K562 (cell line): Measurements from ENCODE around the gene TFAP2D. TPM values are rescaled to one million over a fixed set of nuclear protein-coding genes. Genes with fewer than 3 reads are reported as not detected.
A peak's percentile ranks its signal among the peaks of the same experiment; 100 is the strongest.

Source experiments
- ATAC-seq: fragments of 200-7000 bp; cut with Tn5 transposase; 3 replicates; pipeline ENCODE4 v1.9.1; 2020; ENCODE audit warnings: moderate library complexity
- BruUV-seq: library from RNA; stranded (reverse); fragments of 400-500 nt; replicated peaks from 2 replicates; lab custom pipeline; 2021; lab: Mats Ljungman, UMichigan
- CTCF ChIA-PET: fragments of 300-600 bp; formaldehyde crosslinking; extraction: SDS; loops from one replicate; lab custom pipeline; 2021; ENCODE audit warnings: low intra/inter-chr PET ratio; lab: Yijun Ruan, JAX
- POLR2A ChIA-PET: fragments of 300-600, 350-650 bp; sonication (Branson Sonifier 250); formaldehyde crosslinking; extraction: SDS; loops from one replicate; lab custom pipeline; 2021; ENCODE audit warnings: antibody characterized with exemption, inconsistent platforms; lab: Yijun Ruan, JAX
- DNase-seq, 4 experiments: peaks; one replicate each; pipeline versions ENCODE4 v3.0.0 to v3.0.0-alpha.2; 2011 to 2018; ENCODE audit warnings: low spot score in 3 of 4, mixed read lengths in 3 of 4; ENCODE audit errors: extremely low read depth in 1 of 4
- FAIRE-seq: peaks from 2 replicates; lab custom pipeline; 2011; peaks lifted over from hg19 to GRCh38; lab: Jason Lieb, UNC
- H2AFZ ChIP-seq: 2 replicates; pipeline ENCODE4 v1.6.0; 2011; ENCODE audit warnings: low read depth, low read length, control low read depth, inconsistent platforms
- H3K27ac ChIP-seq: fragments of 200-600 bp; 3 replicates; pipeline ENCODE4 v1.8.0; 2011; ENCODE audit warnings: low read depth, mild to moderate bottlenecking, control low read depth, inconsistent platforms, low read length, moderate library complexity, mixed read lengths; ENCODE audit errors: extremely low read depth
- H3K27me3 ChIP-seq, 2 experiments: fragments of 300-600 bp in 1 of 2; 2 replicates in 1 of 2; 3 replicates in 1 of 2; pipeline versions ENCODE4 v1.6.0 to v1.8.0; 2011; ENCODE audit warnings: inconsistent platforms in 2 of 2, low read length in 2 of 2, mild to moderate bottlenecking in 1 of 2, mixed read lengths in 1 of 2, moderate library complexity in 1 of 2; ENCODE audit not compliant: control insufficient read depth in 2 of 2, insufficient read depth in 2 of 2
- H3K36me3 ChIP-seq: fragments of 300-600 bp; 3 replicates; pipeline ENCODE4 v1.8.0; 2011; ENCODE audit warnings: mild to moderate bottlenecking, low read length, inconsistent platforms; ENCODE audit not compliant: control insufficient read depth, insufficient read depth
- H3K4me1 ChIP-seq, 2 experiments: fragments of 200-600 bp in 1 of 2; replicated peaks in 1 of 2; 2 replicates in 1 of 2; 3 replicates in 1 of 2; pipeline versions ENCODE4 v1.5.1 to v1.8.0; 2011; ENCODE audit warnings: inconsistent platforms in 2 of 2, low read length in 2 of 2, mild to moderate bottlenecking in 1 of 2, mixed read lengths in 1 of 2, moderate library complexity in 1 of 2; ENCODE audit not compliant: control insufficient read depth in 2 of 2, insufficient read depth in 2 of 2
- H3K4me2 ChIP-seq: 2 replicates; pipeline ENCODE4 v1.6.1; 2011; ENCODE audit warnings: low read length, control low read depth, inconsistent platforms, mixed read lengths; ENCODE audit not compliant: insufficient read depth
- H3K4me3 ChIP-seq: fragments of 200-600 bp; sonication (generic), shearing (Covaris generic); 2 replicates; pipeline ENCODE4 v1.5.1; 2016; ENCODE audit warnings: control low read depth, inconsistent platforms
- H3K79me2 ChIP-seq: fragments of 200-600 bp; 3 replicates; pipeline ENCODE4 v1.8.0; 2011; ENCODE audit warnings: low read length, inconsistent platforms; ENCODE audit not compliant: control insufficient read depth, insufficient read depth
- H3K9ac ChIP-seq, 2 experiments: 2 replicates each; pipeline versions ENCODE4 v1.6.0 to v1.6.1; 2011; ENCODE audit warnings: low read depth in 2 of 2, low read length in 2 of 2, control low read depth in 1 of 2, inconsistent platforms in 1 of 2, mild to moderate bottlenecking in 1 of 2, mixed read lengths in 1 of 2; ENCODE audit not compliant: insufficient read depth in 1 of 2
- H3K9me1 ChIP-seq: one replicate; pipeline ENCODE4 v1.6.0; 2011; ENCODE audit warnings: inconsistent platforms, mild to moderate bottlenecking, low read length, moderate library complexity; ENCODE audit not compliant: control insufficient read depth, insufficient read depth
- H3K9me3 ChIP-seq: replicated peaks from 2 replicates; pipeline ENCODE4 v1.5.1; 2011; ENCODE audit warnings: low read depth, low read length, inconsistent platforms; ENCODE audit not compliant: control insufficient read depth, insufficient read depth
- H4K20me1 ChIP-seq: replicated peaks from 2 replicates; pipeline ENCODE4 v1.6.1; 2011; ENCODE audit warnings: low read length, inconsistent platforms, mixed read lengths; ENCODE audit not compliant: control insufficient read depth, insufficient read depth
- ADNP ChIP-seq: fragments of 200-800 bp; sonication (Bioruptor generic); IDR thresholded peaks from 2 replicates; pipeline ENCODE4 v1.6.1; 2016; ENCODE audit warnings: missing genetic modification characterization, missing compliant biosample characterization
- CBX8 ChIP-seq: fragments of 200-600 bp; sonication (generic); IDR thresholded peaks from 2 replicates; pipeline ENCODE4 v1.6.1; 2012; ENCODE audit warnings: borderline replicate concordance, mixed run types, low read depth, mild to moderate bottlenecking, moderate library complexity, mixed read lengths, low read length, control low read depth, inconsistent platforms; ENCODE audit not compliant: poor library complexity, severe bottlenecking; ENCODE audit errors: extremely low read depth
- GABPB2 ChIP-seq: fragments of 250-450 bp; sonication (Bioruptor Pico); conservative IDR thresholded peaks from 2 replicates; pipeline ENCODE4 v1.5.1; 2021; ENCODE audit warnings: mild to moderate bottlenecking
- RHOXF2B ChIP-seq: fragments of 250-450 bp; sonication (Bioruptor Pico); conservative IDR thresholded peaks from 2 replicates; pipeline ENCODE4 v1.5.1; 2021
- TARDBP ChIP-seq: fragments of 450-650 bp; IDR thresholded peaks from 2 replicates; pipeline ENCODE4 v1.6.1; 2016
- WGBS: fragments of 100-300 bp; shearing (Covaris generic); methylation state at CpG from one replicate; pipeline ENCODE4 v1.1.6; 2016; ENCODE audit warnings: low coverage, mixed read lengths; ENCODE audit not compliant: insufficient coverage; ENCODE audit errors: missing lambda C conversion rate; 5-methylcytosine and 5-hydroxymethylcytosine counted together
- in situ Hi-C: fragments of 300-500 bp; cut with MboI; formaldehyde crosslinking; loops from 4 replicates; pipeline ENCODE4 v1.15.0; 2018; ENCODE audit warnings: inconsistent platforms, mixed read lengths
- intact Hi-C: fragments of 100-400 bp; cut with micrococcal nuclease; formaldehyde crosslinking; loops from 2 replicates; pipeline ENCODE4 v1.14.2; 2022
- polyA plus RNA-seq, 8 experiments: library from polyadenylated mRNA; depleted of rRNA in 4 of 8; stranded (reverse) in 5 of 8; unstranded in 3 of 8; fragments of >200 nt; fragmentation: Nextera tagmentation in 2 of 8; fragmentation: Illumina TruSeq in 1 of 8; extraction: Ambion mirVana in 2 of 8; extraction: Trizol in 1 of 8; gene quantifications; 2 replicates each; pipeline versions ENCODE4 v1.2.1 to v1.2.3, GENCODE V29; 2011 to 2014; ENCODE audit warnings: inconsistent platforms in 1 of 8, missing spikeins in 1 of 8
- total RNA-seq, 7 experiments: library from RNA; depleted of rRNA in 6 of 7; stranded (reverse); fragments of >200 nt in 6 of 7; fragmentation: Illumina TruSeq in 2 of 7; extraction: Trizol in 2 of 7; gene quantifications; 2 replicates each; pipeline versions ENCODE4 v1.2.1 to v1.2.3, GENCODE V29; 2011 to 2021; ENCODE audit warnings: low replicate concordance in 1 of 7
- TF ChIP-seq, protein P1 (sequence below): fragments of 250-450 bp; sonication (Bioruptor Pico); IDR thresholded peaks from 2 replicates; pipeline ENCODE4 v1.4.0; 2020; ENCODE audit warnings: mild to moderate bottlenecking
- TF ChIP-seq, protein P2 (sequence below): fragments of 450-650 bp; formaldehyde crosslinking; IDR thresholded peaks from 2 replicates; pipeline ENCODE4 v1.4.0; 2020; ENCODE audit warnings: mild to moderate bottlenecking
- TF ChIP-seq, protein P3 (sequence below): fragments of 250-450 bp; sonication (Bioruptor Pico); IDR thresholded peaks from 2 replicates; pipeline ENCODE4 v1.5.1; 2021; ENCODE audit warnings: mild to moderate bottlenecking

TFAP2D gene
- total and polyA plus RNA-seq, 9 of the 15 experiments (the other 6 are each of a cell fraction or from before 2014, with no cell fraction given) = not detected

DNA sequence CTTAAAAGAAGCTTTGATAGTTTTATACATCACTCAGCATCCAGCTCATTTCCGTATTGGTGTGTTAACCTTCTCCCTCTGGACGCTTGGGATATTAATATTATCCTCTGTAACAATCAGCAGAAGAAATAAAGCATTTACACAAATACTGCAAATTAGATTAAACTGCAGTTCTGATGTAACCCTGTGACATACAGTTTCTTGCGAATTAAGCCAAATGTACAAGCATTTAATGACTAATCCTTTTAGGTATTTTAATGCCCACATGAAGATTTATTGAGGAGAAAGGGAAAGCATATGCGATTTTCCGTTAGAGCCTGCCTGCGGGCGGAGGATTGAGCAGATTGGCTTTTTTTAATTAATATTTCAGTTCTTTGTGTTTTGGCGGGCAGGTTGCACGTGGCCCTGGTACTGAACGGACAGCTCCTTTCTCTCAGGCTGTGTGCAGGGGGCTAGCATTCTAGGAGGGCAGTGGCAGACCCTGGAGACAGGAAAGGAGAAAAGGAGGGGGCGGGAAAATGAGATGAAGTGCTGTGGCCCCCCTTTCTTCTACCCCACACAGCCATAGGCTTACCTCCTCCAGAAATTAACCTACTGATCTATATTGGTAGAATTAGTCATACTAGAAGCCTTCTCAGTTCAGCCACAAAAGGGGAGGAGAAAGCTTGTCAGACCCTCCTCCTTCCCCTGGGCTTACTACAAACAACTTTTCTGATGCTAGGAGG is 14.1 kb upstream of the TFAP2D start:
- H3K9me3 ChIP-seq = no peaks in the 10 kb centered on the region
- H3K27me3 ChIP-seq = no peaks in the 10 kb centered on the region
- CTCF ChIA-PET = no interaction called here
- no peak overlapping the region for H3K4me2 ChIP-seq
- H3K9ac ChIP-seq = no peak overlapping the region
- no peaks in the 10 kb centered on the region for H3K4me1 ChIP-seq
- no peak overlapping the region for H3K27ac ChIP-seq
- FAIRE-seq = no peak
- H4K20me1 ChIP-seq = no peaks in the 10 kb centered on the region
- DNase-seq = no peak
- ATAC-seq = 0 out of 3 replicates have a peak, but pooled peaks have one; percentile 27
- no peaks in the 10 kb centered on the region for H3K9me1 ChIP-seq
- BruUV-seq = no TSS peak
- no peaks in the 10 kb centered on the region for H3K36me3 ChIP-seq
- H3K79me2 ChIP-seq = no peaks in the 10 kb centered on the region
- no peak overlapping the region for H2AFZ ChIP-seq
- in situ Hi-C loops (no loop called here), intact Hi-C loops (no loop called here)
- no peak overlapping the region for H3K4me3 ChIP-seq
- POLR2A ChIA-PET = interaction anchor here (0.9 kb wide), 1 partner anchor 22 kb away, joined by 3 read pairs; no protein-coding TSS in a partner anchor
- WGBS = under 1% methylated on average over 11 of the region's 11 CpGs
- no peak for TF ChIP-seq CBX8
- TF ChIP-seq RHOXF2B (CRISPR knock-in tag) = no peak
- TF ChIP-seq, protein P1, sequence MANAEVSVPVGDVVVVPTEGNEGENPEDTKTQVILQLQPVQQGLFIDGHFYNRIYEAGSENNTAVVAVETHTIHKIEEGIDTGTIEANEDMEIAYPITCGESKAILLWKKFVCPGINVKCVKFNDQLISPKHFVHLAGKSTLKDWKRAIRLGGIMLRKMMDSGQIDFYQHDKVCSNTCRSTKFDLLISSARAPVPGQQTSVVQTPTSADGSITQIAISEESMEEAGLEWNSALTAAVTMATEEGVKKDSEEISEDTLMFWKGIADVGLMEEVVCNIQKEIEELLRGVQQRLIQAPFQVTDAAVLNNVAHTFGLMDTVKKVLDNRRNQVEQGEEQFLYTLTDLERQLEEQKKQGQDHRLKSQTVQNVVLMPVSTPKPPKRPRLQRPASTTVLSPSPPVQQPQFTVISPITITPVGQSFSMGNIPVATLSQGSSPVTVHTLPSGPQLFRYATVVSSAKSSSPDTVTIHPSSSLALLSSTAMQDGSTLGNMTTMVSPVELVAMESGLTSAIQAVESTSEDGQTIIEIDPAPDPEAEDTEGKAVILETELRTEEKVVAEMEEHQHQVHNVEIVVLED (CRISPR knock-in tag) = no peak
- TF ChIP-seq, protein P2, sequence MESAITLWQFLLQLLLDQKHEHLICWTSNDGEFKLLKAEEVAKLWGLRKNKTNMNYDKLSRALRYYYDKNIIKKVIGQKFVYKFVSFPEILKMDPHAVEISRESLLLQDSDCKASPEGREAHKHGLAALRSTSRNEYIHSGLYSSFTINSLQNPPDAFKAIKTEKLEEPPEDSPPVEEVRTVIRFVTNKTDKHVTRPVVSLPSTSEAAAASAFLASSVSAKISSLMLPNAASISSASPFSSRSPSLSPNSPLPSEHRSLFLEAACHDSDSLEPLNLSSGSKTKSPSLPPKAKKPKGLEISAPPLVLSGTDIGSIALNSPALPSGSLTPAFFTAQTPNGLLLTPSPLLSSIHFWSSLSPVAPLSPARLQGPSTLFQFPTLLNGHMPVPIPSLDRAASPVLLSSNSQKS (CRISPR knock-in tag) = no peak
- TF ChIP-seq TARDBP = no peak
- TF ChIP-seq ADNP (tag) = no peak
- TF ChIP-seq, protein P3, sequence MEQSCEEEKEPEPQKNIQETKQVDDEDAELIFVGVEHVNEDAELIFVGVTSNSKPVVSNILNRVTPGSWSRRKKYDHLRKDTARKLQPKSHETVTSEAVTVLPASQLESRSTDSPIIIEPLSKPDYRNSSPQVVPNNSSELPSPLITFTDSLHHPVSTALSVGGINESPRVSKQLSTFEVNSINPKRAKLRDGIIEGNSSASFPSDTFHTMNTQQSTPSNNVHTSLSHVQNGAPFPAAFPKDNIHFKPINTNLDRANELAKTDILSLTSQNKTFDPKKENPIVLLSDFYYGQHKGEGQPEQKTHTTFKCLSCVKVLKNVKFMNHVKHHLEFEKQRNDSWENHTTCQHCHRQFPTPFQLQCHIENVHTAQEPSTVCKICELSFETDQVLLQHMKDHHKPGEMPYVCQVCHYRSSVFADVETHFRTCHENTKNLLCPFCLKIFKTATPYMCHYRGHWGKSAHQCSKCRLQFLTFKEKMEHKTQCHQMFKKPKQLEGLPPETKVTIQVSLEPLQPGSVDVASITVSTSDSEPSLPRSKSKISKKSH (CRISPR knock-in tag) = no peak
- no peak for TF ChIP-seq GABPB2 (CRISPR knock-in tag)
